GM12874 (cell line): ENCODE measurements around the gene SRSF12.

Experiments
- TF ChIP-seq, protein P1 (sequence below): IDR thresholded peaks from 2 replicates; pipeline ENCODE4 v1.5.1; 2011; ENCODE audit warnings: low read depth, mild to moderate bottlenecking, control low read depth, low read length, moderate library complexity; ENCODE audit not compliant: insufficient read depth

The SRSF12 gene

DNA sequence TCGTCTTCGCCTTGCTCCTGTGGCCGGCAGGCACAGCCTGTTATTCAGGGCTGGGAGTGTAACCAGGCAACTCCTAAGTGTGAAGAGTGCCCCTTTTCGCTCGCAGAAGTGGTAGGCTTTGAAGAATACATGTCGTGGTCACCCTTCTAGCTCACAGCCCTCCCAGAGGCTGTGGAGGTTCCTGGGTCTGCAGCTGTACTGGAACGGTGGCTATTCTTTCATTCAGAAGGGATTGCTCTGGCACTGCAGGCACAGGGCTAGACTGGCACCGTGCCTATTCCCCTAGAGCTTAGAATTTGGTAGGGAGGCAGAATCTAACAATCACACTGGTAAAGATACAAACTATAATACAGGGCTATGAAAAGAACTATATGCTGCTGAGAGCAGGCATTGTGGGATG is 1.1 kb upstream of the SRSF12 start:
- TF ChIP-seq, protein P1, sequence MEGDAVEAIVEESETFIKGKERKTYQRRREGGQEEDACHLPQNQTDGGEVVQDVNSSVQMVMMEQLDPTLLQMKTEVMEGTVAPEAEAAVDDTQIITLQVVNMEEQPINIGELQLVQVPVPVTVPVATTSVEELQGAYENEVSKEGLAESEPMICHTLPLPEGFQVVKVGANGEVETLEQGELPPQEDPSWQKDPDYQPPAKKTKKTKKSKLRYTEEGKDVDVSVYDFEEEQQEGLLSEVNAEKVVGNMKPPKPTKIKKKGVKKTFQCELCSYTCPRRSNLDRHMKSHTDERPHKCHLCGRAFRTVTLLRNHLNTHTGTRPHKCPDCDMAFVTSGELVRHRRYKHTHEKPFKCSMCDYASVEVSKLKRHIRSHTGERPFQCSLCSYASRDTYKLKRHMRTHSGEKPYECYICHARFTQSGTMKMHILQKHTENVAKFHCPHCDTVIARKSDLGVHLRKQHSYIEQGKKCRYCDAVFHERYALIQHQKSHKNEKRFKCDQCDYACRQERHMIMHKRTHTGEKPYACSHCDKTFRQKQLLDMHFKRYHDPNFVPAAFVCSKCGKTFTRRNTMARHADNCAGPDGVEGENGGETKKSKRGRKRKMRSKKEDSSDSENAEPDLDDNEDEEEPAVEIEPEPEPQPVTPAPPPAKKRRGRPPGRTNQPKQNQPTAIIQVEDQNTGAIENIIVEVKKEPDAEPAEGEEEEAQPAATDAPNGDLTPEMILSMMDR: no peak

DNA sequence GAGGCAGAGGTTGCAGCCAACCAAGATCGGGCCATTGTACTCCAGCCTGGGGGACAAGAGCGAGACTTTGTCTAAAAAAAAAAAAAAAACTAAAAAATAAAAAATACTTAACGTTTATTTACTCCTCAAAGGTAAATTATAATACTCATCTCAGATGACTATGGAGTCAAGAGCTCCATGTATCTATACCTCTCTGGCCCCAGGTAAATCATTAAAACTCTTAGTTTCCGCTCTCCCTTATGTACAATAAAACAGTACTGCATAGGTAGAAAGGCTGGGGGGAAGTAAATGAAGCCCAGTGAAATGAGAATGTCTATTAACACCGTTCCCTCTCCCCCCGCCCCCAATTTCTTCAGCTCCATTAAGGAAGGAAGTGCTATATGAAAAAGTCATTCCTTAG is 1.2 kb downstream of the SRSF12 start:
- TF ChIP-seq, protein P1: no peak

DNA sequence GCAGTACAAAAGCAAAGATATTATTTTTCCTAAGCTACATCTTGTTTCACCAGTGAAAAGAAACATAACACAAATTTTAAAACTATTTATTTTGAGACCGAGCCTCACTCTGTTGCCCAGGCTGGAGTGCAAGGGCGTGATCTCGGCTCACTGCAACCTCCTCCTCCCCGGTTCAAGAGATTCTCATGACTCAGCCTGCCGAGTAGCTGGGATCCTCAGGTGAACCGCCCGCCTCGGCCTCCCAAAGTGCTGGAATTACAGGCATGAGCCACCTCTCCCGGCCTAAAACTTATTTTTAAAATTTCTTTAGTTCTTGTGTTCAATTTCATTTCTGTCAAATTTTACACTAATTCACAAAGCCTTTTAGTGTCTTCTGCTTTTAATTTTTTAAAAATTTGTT is 5.9 kb downstream of the SRSF12 start:
- TF ChIP-seq, protein P1: no peak

DNA sequence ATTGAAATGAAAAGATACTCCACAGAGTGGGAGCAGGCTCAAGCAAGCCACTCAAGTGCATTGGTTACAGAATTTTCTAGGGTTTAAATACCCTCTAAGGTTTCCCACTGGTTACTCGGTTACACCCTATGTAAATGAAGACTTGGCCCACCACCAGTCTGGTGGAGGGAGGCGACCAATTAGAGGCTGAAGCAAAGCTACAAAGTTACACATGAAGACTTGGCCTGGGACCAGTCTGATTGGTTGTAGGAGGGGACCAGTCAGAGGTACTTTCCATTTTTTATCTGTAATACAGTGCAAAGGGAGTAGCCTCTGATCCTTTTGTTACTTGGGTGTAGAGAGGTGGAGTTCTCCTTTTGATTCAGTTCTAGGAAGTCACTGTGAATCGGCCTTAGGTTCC is 7.6 kb downstream of the SRSF12 start:
- TF ChIP-seq, protein P1: no peak

DNA sequence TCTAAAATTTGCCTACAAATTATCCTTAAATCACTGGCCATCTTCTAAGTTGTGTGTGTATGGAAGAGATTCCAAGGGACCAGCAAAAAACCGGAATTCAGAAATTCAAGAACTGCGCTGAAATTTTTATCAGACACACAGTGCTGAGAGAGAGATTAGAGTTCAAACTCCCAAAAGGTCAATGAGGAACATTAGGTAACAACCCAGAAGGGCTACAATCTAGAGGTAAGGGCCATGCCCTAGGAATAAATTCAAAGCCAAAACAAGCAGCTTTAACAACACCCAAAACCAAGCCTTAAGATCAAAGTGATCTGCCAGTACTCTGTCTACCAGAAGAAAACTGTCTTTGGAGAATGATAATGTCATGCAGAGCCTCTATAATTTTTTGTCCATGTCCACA is 17.8 kb downstream of the SRSF12 start:
- TF ChIP-seq, protein P1: no peak

DNA sequence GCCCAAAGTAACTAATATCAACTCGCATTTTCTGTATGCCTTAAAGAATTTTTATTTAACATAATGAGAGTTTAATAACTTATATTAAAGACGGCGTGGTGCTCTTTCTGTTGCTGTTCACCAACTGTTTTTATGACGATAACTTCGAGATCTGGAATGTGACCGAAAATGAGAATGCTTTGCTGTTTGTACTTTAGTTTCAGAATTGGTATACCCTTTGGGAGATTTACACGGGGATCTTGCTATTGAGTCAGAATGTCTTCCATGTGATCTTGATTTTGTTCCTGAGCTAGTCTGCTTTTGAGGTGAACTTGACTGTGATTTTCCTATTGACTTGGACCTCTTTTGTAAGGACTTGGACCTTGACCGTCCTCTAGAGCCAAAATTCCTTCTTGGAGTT is 19.4 kb downstream of the SRSF12 start:
- TF ChIP-seq, protein P1: no peak

DNA sequence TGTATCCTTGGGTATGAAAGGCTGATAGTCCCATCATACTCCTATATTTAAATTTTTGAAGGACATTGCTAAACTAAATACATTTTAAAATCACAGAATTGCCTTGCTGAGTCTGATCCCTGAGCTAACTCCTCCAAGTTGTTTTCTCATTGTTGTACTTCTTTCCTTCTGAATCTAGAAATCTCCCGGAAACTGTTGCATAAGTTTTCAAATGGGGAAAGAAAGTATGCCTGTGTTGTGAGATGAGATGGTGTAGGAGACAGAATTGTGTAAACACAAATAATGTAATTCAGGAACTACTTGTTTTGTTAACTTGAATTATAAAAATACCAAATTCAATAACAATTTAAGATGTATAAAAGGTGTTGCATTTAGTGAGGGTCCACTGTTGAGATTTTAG is 30.0 kb downstream of the SRSF12 start:
- TF ChIP-seq, protein P1: no peak
